CD14-positive monocyte (primary cell): ENCODE measurements around the gene NSD1. TPM values are rescaled to one million over a fixed set of nuclear protein-coding genes. Genes with fewer than 3 reads are reported as not detected.
A peak's percentile ranks its signal among the peaks of the same experiment; 100 is the strongest.

ENCODE experiments used
- DNase-seq, 3 donors: peaks; one replicate each; pipeline ENCODE4 v3.0.0-alpha.2; 2011 to 2022
- H2AFZ ChIP-seq: 2 replicates; pipeline ENCODE4 v1.6.0; 2012; ENCODE audit warnings: mild to moderate bottlenecking, low read depth, low read length, inconsistent platforms; ENCODE audit not compliant: insufficient read depth, poor library complexity, severe bottlenecking
- H3K27ac ChIP-seq, 2 donors: 1 replicate in 1 of 2; 2 replicates in 1 of 2; pipeline ENCODE4 v1.5.1; 2012 to 2013; ENCODE audit warnings: low read length in 2 of 2, control low read depth in 1 of 2, inconsistent platforms in 1 of 2, low read depth in 1 of 2, mild to moderate bottlenecking in 1 of 2
- H3K27me3 ChIP-seq, 2 donors: one replicate each; pipeline versions ENCODE4 v1.6.0 to v1.6.1; 2011 to 2013; ENCODE audit warnings: low read length in 2 of 2; ENCODE audit not compliant: control insufficient read depth in 2 of 2, insufficient read depth in 2 of 2
- H3K36me3 ChIP-seq, 2 donors: replicated peaks in 1 of 2; 1 replicate in 1 of 2; 2 replicates in 1 of 2; pipeline versions ENCODE4 v1.5.1 to v1.6.1; 2012 to 2013; ENCODE audit warnings: low read length in 2 of 2, control low read depth in 1 of 2, inconsistent platforms in 1 of 2, mild to moderate bottlenecking in 1 of 2; ENCODE audit not compliant: insufficient read depth in 2 of 2, control insufficient read depth in 1 of 2
- H3K4me1 ChIP-seq, 2 donors: 1 replicate in 1 of 2; 2 replicates in 1 of 2; pipeline versions ENCODE4 v1.5.1 to v1.6.1; 2012 to 2013; ENCODE audit warnings: low read length in 2 of 2, control low read depth in 1 of 2, inconsistent platforms in 1 of 2, mild to moderate bottlenecking in 1 of 2, moderate library complexity in 1 of 2; ENCODE audit not compliant: insufficient read depth in 2 of 2, control insufficient read depth in 1 of 2
- H3K4me2 ChIP-seq: replicated peaks from 2 replicates; pipeline ENCODE3; 2012; ENCODE audit warnings: low read length, moderate library complexity, mild to moderate bottlenecking; ENCODE audit not compliant: poor library complexity, severe bottlenecking; ENCODE audit errors: extremely low read depth
- H3K4me3 ChIP-seq, 3 experiments: fragments of 200-600 bp in 1 of 3; sonication (generic) in 1 of 3; replicated peaks in 1 of 3; 1 replicate in 2 of 3; 2 replicates in 1 of 3; pipeline ENCODE4 v1.5.1; 2011 to 2013; ENCODE audit warnings: low read length in 3 of 3, mild to moderate bottlenecking in 3 of 3, control low read depth in 2 of 3, low read depth in 2 of 3, inconsistent platforms in 1 of 3, moderate library complexity in 1 of 3
- H3K79me2 ChIP-seq: 2 replicates; pipeline ENCODE4 v1.6.0; 2012; ENCODE audit warnings: mild to moderate bottlenecking, control low read depth, inconsistent platforms, low read length, moderate library complexity; ENCODE audit not compliant: insufficient read depth
- H3K9ac ChIP-seq: 2 replicates; pipeline ENCODE4 v1.6.0; 2017; ENCODE audit warnings: low read length, mild to moderate bottlenecking; ENCODE audit not compliant: insufficient read depth, poor library complexity, severe bottlenecking
- H3K9me3 ChIP-seq, 2 donors: replicated peaks in 1 of 2; 1 replicate in 1 of 2; 2 replicates in 1 of 2; pipeline versions ENCODE4 v1.5.1 to v1.6.1; 2012 to 2013; ENCODE audit warnings: low read length in 2 of 2, control low read depth in 1 of 2; ENCODE audit not compliant: control insufficient read depth in 1 of 2, insufficient read depth in 1 of 2
- H4K20me1 ChIP-seq: 2 replicates; pipeline ENCODE4 v1.6.0; 2012; ENCODE audit warnings: mild to moderate bottlenecking, low read length, control low read depth, moderate library complexity; ENCODE audit not compliant: insufficient read depth
- H3K27ac Mint-ChIP-seq, 7 donors: one replicate each; pipeline ENCODE4 v1.8.0; 2020; ENCODE audit warnings: mild to moderate bottlenecking in 7 of 7, mixed read lengths in 7 of 7, moderate library complexity in 6 of 7, inconsistent platforms in 2 of 7
- H3K27me3 Mint-ChIP-seq, 3 donors: one replicate each; pipeline ENCODE4 v1.8.0; 2021 to 2022; ENCODE audit warnings: low read depth in 3 of 3, mild to moderate bottlenecking in 3 of 3, mixed read lengths in 3 of 3, moderate library complexity in 3 of 3, inconsistent platforms in 1 of 3
- H3K36me3 Mint-ChIP-seq, 2 donors: one replicate each; pipeline ENCODE4 v1.8.0; 2020; ENCODE audit warnings: mixed read lengths in 2 of 2, inconsistent platforms in 1 of 2, mild to moderate bottlenecking in 1 of 2
- H3K4me1 Mint-ChIP-seq: one replicate; pipeline ENCODE4 v1.8.0; 2020; ENCODE audit warnings: mild to moderate bottlenecking, mixed read lengths
- H3K4me3 Mint-ChIP-seq, 2 donors: one replicate each; pipeline ENCODE4 v1.8.0; 2020; ENCODE audit warnings: mild to moderate bottlenecking in 2 of 2, mixed read lengths in 2 of 2, moderate library complexity in 1 of 2
- H3K9me3 Mint-ChIP-seq, 7 donors: one replicate each; pipeline ENCODE4 v1.8.0; 2020 to 2022; ENCODE audit warnings: mixed read lengths in 7 of 7, mild to moderate bottlenecking in 6 of 7, moderate library complexity in 6 of 7, inconsistent platforms in 2 of 7
- WGBS: methylation state at CpG from one replicate; pipeline ENCODE4 v1.1.5; 2013; ENCODE audit warnings: missing lambda C conversion rate; ENCODE audit not compliant: insufficient coverage; 5-methylcytosine and 5-hydroxymethylcytosine counted together
- intact Hi-C, 2 donors: fragments of 100-400 bp; cut with micrococcal nuclease; formaldehyde crosslinking; loops; one replicate each; pipeline versions ENCODE4 v1.15.0 to v1.15.1; 2023
- polyA plus RNA-seq, 3 donors: library from polyadenylated mRNA; depleted of rRNA in 1 of 3; unstranded in 2 of 3; stranded (reverse) in 1 of 3; fragments of 300-500 nt in 2 of 3; fragments of >200 nt in 1 of 3; fragmentation: Illumina TruSeq in 2 of 3; gene quantifications; 1 replicate in 2 of 3; 2 replicates in 1 of 3; pipeline ENCODE4 v1.2.3, GENCODE V29; 2012 to 2021
- TF ChIP-seq, protein P1 (sequence below): fragments of 200-600 bp; IDR thresholded peaks from one replicate; pipeline ENCODE4 v1.8.0; 2022; ENCODE audit warnings: antibody characterized with exemption, mild to moderate bottlenecking

Gene NSD1
- polyA plus RNA-seq, 3 donors, result 12.6 to 31.9 (median 19.0) TPM

- DNase-seq, result no peak
- H3K9me3 ChIP-seq, result peaks cover 4 to 8% of the 10 kb centered on the region in 2 donors
- 97% methylated on average over 6 of the region's 7 CpGs for WGBS
- peaks cover 0 to 4% (median 2%) of the 10 kb centered on the region in 3 donors for H3K27me3 Mint-ChIP-seq
- no peak overlapping the region for H3K4me3 Mint-ChIP-seq
- intact Hi-C loops, result loop anchor here (10.0 kb wide), 2 partner anchors 189 to 279 kb away; partner anchors contain the start of genes DOK3 (in 1 of the 2) and TMED9 (in 1 of the 2)
- H3K4me1 ChIP-seq, result peaks cover 34 to 47% of the 10 kb centered on the region in 2 donors
- H3K27ac Mint-ChIP-seq, result no peak overlapping the region
- H3K36me3 Mint-ChIP-seq, result peaks cover 16 to 38% of the 10 kb centered on the region in 2 donors
- no peak overlapping the region for H3K4me2 ChIP-seq
- H3K27me3 ChIP-seq, result no peaks in the 10 kb centered on the region
- no peak overlapping the region for H3K9ac ChIP-seq
- no peaks in the 10 kb centered on the region for H3K36me3 ChIP-seq
- TF ChIP-seq, protein P1, sequence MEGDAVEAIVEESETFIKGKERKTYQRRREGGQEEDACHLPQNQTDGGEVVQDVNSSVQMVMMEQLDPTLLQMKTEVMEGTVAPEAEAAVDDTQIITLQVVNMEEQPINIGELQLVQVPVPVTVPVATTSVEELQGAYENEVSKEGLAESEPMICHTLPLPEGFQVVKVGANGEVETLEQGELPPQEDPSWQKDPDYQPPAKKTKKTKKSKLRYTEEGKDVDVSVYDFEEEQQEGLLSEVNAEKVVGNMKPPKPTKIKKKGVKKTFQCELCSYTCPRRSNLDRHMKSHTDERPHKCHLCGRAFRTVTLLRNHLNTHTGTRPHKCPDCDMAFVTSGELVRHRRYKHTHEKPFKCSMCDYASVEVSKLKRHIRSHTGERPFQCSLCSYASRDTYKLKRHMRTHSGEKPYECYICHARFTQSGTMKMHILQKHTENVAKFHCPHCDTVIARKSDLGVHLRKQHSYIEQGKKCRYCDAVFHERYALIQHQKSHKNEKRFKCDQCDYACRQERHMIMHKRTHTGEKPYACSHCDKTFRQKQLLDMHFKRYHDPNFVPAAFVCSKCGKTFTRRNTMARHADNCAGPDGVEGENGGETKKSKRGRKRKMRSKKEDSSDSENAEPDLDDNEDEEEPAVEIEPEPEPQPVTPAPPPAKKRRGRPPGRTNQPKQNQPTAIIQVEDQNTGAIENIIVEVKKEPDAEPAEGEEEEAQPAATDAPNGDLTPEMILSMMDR, result no peak
- no peak overlapping the region for H3K27ac ChIP-seq
- peaks cover 44% of the 10 kb centered on the region for H3K79me2 ChIP-seq
- H3K4me1 Mint-ChIP-seq, result peaks cover 43% of the 10 kb centered on the region
- no peak overlapping the region for H3K4me3 ChIP-seq
- no peak overlapping the region for H2AFZ ChIP-seq
- H3K9me3 Mint-ChIP-seq, result peaks cover 7 to 12% (median 10%) of the 10 kb centered on the region in 7 donors
- peaks cover 46% of the 10 kb centered on the region for H4K20me1 ChIP-seq
Observed at GRCh38 chr5:177315411-177315810, 181.8 kb downstream of the NSD1 start.

GRCh38 chr5:177316005-177316404 lies 182.4 kb downstream of the NSD1 start:
- H3K4me2 ChIP-seq, result no peak overlapping the region
- peaks cover 38% of the 10 kb centered on the region for H3K79me2 ChIP-seq
- H3K9ac ChIP-seq, result no peak overlapping the region
- H4K20me1 ChIP-seq, result peaks cover 45% of the 10 kb centered on the region
- Mint-ChIP-seq H3K27ac (peak overlapping the region in 1 of 7 donors; percentile 30), H3K4me1 (peaks cover 43% of the 10 kb centered on the region), H3K4me3 (no peak overlapping the region), H3K27me3 (peaks cover 0 to 4% (median 2%) of the 10 kb centered on the region in 3 donors), H3K9me3 (peaks cover 7 to 12% (median 10%) of the 10 kb centered on the region in 7 donors), H3K36me3 (peaks cover 16 to 38% of the 10 kb centered on the region in 2 donors)
- H3K27me3 ChIP-seq, result no peaks in the 10 kb centered on the region
- TF ChIP-seq, protein P1, result no peak
- intact Hi-C loops, result loop anchor here (10.0 kb wide), 2 partner anchors 189 to 279 kb away; partner anchors contain the start of genes DOK3 (in 1 of the 2) and TMED9 (in 1 of the 2)
- no CpG with 5 or more reads among the region's 3 CpGs for WGBS
- H3K9me3 ChIP-seq, result peaks cover 4 to 8% of the 10 kb centered on the region in 2 donors
- H3K4me3 ChIP-seq, result no peak overlapping the region
- H3K36me3 ChIP-seq, result no peaks in the 10 kb centered on the region
- peaks cover 34 to 47% of the 10 kb centered on the region in 2 donors for H3K4me1 ChIP-seq
- no peak overlapping the region for H2AFZ ChIP-seq
- no peak for DNase-seq
- H3K27ac ChIP-seq, result no peak overlapping the region
